Small intestine (tissue), 7 donors: Measurements from ENCODE around the gene VSTM2A. TPM values are rescaled to one million over a fixed set of nuclear protein-coding genes. Genes with fewer than 3 reads are reported as not detected.

Source experiments
- DNase-seq, 2 donors: peaks; one replicate each; pipeline versions ENCODE4 v3.0.0 to v3.0.0-alpha.2; 2013
- FAIRE-seq: peaks from 2 replicates; lab custom pipeline; 2012; peaks lifted over from hg19 to GRCh38; lab: Jason Lieb, UNC
- H3K27ac ChIP-seq, 3 donors: one replicate each; pipeline ENCODE4 v1.5.1; 2013; ENCODE audit warnings: low read length in 2 of 3, mild to moderate bottlenecking in 2 of 3, control low read depth in 1 of 3, inconsistent platforms in 1 of 3, low read depth in 1 of 3, moderate library complexity in 1 of 3
- H3K27me3 ChIP-seq, 3 donors: one replicate each; pipeline ENCODE4 v1.6.1; 2013; ENCODE audit warnings: low read length in 3 of 3, inconsistent platforms in 1 of 3; ENCODE audit not compliant: control insufficient read depth in 3 of 3, insufficient read depth in 3 of 3
- H3K36me3 ChIP-seq, 3 donors: one replicate each; pipeline ENCODE4 v1.6.1; 2013; ENCODE audit warnings: low read length in 3 of 3, inconsistent platforms in 1 of 3, low read depth in 1 of 3, mild to moderate bottlenecking in 1 of 3, moderate library complexity in 1 of 3; ENCODE audit not compliant: control insufficient read depth in 3 of 3, insufficient read depth in 2 of 3
- H3K4me1 ChIP-seq, 3 donors: one replicate each; pipeline ENCODE4 v1.6.1; 2013; ENCODE audit warnings: low read length in 2 of 3, inconsistent platforms in 1 of 3, low read depth in 1 of 3, mild to moderate bottlenecking in 1 of 3, moderate library complexity in 1 of 3; ENCODE audit not compliant: control insufficient read depth in 3 of 3, insufficient read depth in 2 of 3
- H3K4me3 ChIP-seq, 3 donors: one replicate each; pipeline ENCODE4 v1.5.1; 2013; ENCODE audit warnings: low read length in 3 of 3, control low read depth in 1 of 3, inconsistent platforms in 1 of 3, low read depth in 1 of 3, mild to moderate bottlenecking in 1 of 3, moderate library complexity in 1 of 3
- H3K9me3 ChIP-seq, 2 donors: one replicate each; pipeline ENCODE4 v1.6.1; 2013; ENCODE audit warnings: low read depth in 1 of 2, low read length in 1 of 2; ENCODE audit not compliant: control insufficient read depth in 2 of 2, insufficient read depth in 1 of 2
- WGBS, 3 donors: extraction: QIAGEN DNeasy Blood & Tissue Kit; methylation state at CpG; one replicate each; pipeline ENCODE4 v1.1.7; 2013; 5-methylcytosine and 5-hydroxymethylcytosine counted together
- polyA plus RNA-seq, 4 donors: library from polyadenylated mRNA; stranded (reverse) in 3 of 4; unstranded in 1 of 4; fragments of 200-250 nt in 3 of 4; fragments of 120-200 nt in 1 of 4; gene quantifications; one replicate each; pipeline versions ENCODE4 v1.2.1 to v1.2.3, GENCODE V29; 2013
- donor health status: healthy with polysubstance abuse.
- donor health status: control.
- donor health status: control.
- donor health status: Bipolar disorder and iron deficiency.
- donor health status: healthy.

The VSTM2A gene
- polyA plus RNA-seq, 4 donors = 0.10 to 0.25 TPM; not detected in 2

- H3K4me3 ChIP-seq = no peak overlapping the region
- H3K9me3 ChIP-seq = no peaks in the 10 kb centered on the region
- no peak for FAIRE-seq
- WGBS, 3 donors = 62 to 71% (median 65%) methylated on average over 5 of the region's 5 CpGs
- H3K4me1 ChIP-seq = no peaks in the 10 kb centered on the region
- no peak for DNase-seq
- no peaks in the 10 kb centered on the region for H3K27me3 ChIP-seq
- no peak overlapping the region for H3K27ac ChIP-seq
- no peaks in the 10 kb centered on the region for H3K36me3 ChIP-seq
Measured at GRCh38 chr7:54563329-54563916, 21.2 kb downstream of the VSTM2A start.

DNA sequence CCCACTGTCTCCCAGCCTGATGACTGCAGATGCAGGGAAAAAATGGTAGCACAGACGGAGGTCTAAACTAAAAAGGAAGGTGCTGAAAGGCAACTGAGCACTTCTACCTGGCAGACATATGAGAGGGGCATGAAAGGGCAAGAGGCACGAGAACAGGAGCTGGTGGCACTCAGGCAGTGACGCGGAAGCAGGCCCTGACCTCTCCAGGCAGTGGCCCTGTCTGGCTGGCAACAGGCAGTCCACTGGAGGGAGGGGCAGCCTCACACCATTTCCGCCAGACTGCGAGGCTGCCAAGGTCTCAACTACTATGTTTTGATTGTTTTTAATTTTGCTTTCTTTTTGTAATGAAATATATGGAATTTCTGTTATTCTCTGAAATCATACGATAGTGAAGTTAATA, 23.3 kb downstream of the VSTM2A start:
- FAIRE-seq (no peak), DNase-seq (no peak)
- Histone ChIP-seq H3K4me3 (no peak overlapping the region), H3K27me3 (no peaks in the 10 kb centered on the region), H3K36me3 (no peaks in the 10 kb centered on the region), H3K9me3 (no peaks in the 10 kb centered on the region), H3K4me1 (no peaks in the 10 kb centered on the region), H3K27ac (no peak overlapping the region)
- WGBS, 3 donors = 72 to 80% (median 75%) methylated on average over 7 of the region's 7 CpGs

- FAIRE-seq = no peak
- no peaks in the 10 kb centered on the region for H3K4me1 ChIP-seq
- 74 to 80% (median 80%) methylated on average over 2 of the region's 2 CpGs for WGBS, 3 donors
Measured at GRCh38 chr7:54581511-54581910, 39.3 kb downstream of the VSTM2A start.

GRCh38 chr7:54591404-54592386, 49.5 kb downstream of the VSTM2A start:
- Histone ChIP-seq H3K4me3 (no peak overlapping the region), H3K36me3 (no peaks in the 10 kb centered on the region), H3K27me3 (no peaks in the 10 kb centered on the region), H3K9me3 (no peaks in the 10 kb centered on the region), H3K27ac (no peak overlapping the region), H3K4me1 (no peaks in the 10 kb centered on the region)
- no peak for DNase-seq
- WGBS, 3 donors = 80 to 83% (median 81%) methylated on average over 15 of the region's 15 CpGs
- no peak for FAIRE-seq

More at GRCh38 chr7:54581511-54581910, 39.3 kb downstream of the VSTM2A start:
- Histone ChIP-seq H3K27ac (no peak overlapping the region), H3K27me3 (no peaks in the 10 kb centered on the region), H3K4me3 (no peak overlapping the region), H3K9me3 (no peaks in the 10 kb centered on the region), H3K36me3 (no peaks in the 10 kb centered on the region)
- DNase-seq = no peak

DNA sequence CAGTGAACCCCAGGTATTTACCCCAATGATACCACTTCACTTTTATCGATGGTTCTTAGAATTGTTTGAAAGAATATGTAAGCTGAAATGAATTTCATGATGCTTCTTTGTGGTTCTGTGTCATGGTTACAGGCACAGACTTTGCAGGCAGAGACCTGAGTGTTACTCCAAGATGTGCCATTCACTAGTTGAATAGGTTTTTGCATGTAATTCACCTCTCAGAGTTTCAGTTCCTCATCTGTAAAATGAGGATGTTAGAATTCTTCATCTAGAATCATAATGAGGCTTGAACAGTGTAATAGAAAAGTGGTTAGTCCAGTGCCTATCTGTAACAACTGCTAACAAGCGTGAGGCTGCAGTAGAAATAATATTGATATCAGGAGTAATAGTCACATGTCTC, 54.6 kb downstream of the VSTM2A start:
- Histone ChIP-seq H3K4me1 (no peaks in the 10 kb centered on the region), H3K36me3 (no peaks in the 10 kb centered on the region), H3K27me3 (no peaks in the 10 kb centered on the region), H3K4me3 (no peak overlapping the region), H3K27ac (no peak overlapping the region), H3K9me3 (peaks cover 0 to 1% of the 10 kb centered on the region in 2 donors)
- no peak for DNase-seq
- WGBS, 3 donors = 82 to 89% (median 87%) methylated on average over 2 of the region's 2 CpGs
- no peak for FAIRE-seq

- Histone ChIP-seq H3K36me3 (no peaks in the 10 kb centered on the region), H3K9me3 (peaks cover 0 to 4% of the 10 kb centered on the region in 2 donors), H3K27me3 (no peaks in the 10 kb centered on the region), H3K4me3 (no peak overlapping the region), H3K27ac (no peak overlapping the region), H3K4me1 (no peaks in the 10 kb centered on the region)
- WGBS, 3 donors = 81 to 90% (median 84%) methylated on average over 2 of the region's 2 CpGs
- no peak for FAIRE-seq
- no peak for DNase-seq
Measured at GRCh38 chr7:54615537-54615936, 73.4 kb downstream of the VSTM2A start.

Other genes starting within 250 kb of the VSTM2A start
- gene SEC61G, start 216.8 kb downstream of the VSTM2A start, polyA plus RNA-seq = 100 to 1,000 TPM; 197 to 506 (median 349) TPM